GM23248 (cell line): Measurements from ENCODE around the gene RASAL2.

Experiments used
- EZH2 ChIP-seq: fragments of 200-600 bp; sonication (generic); IDR thresholded peaks from 2 replicates; pipeline ENCODE4 v1.6.1; 2018; ENCODE audit warnings: antibody characterized with exemption, mild to moderate bottlenecking; ENCODE audit not compliant: insufficient read depth, poor library complexity, severe bottlenecking
- EZH2phosphoT487 ChIP-seq: fragments of 200-600 bp; sonication (generic); IDR thresholded peaks from 2 replicates; pipeline ENCODE4 v1.6.1; 2018; ENCODE audit warnings: antibody characterized with exemption, moderate library complexity, mild to moderate bottlenecking, low read depth; ENCODE audit not compliant: insufficient read depth

DNA sequence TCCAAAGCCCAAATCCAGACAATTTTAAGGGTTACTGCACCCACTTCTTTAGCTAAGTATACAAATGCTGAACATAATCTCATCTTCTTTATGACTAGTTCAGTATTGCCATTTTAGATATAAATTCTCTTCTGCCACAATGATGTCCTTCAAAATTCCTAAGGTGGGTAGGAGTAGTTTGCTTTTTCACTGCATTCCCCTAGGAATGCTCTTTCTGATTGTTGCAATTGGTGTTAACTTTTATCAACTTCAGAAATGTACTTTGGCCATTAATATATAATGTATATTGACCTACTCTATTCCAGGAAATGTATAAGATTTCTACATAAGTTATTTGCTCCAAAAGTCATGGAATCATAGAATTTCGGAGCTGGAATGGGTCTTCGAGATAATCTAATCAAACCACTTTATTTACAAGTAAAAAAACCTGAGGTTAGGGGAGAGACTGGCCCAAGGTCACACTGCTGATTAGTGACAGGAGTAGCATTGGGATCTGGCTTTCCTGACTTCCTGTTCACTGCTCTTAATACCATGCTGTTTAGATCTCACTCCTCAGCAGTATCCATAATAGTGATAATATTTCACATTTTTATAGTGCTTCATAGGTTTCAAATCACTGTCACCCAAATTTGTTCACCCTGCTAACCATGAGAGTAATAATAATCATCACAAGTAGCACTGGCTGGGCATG is 46.4 kb upstream of the RASAL2 start:
- no peak for TF ChIP-seq EZH2
- TF ChIP-seq EZH2phosphoT487: no peak
